ENCODE results near the gene SLC22A31.

GRCh38 chr16:89193576-89194293 is 6.6 kb downstream of the SLC22A31 start:
- no peak for TF ChIP-seq POLR2A (IDR thresholded peaks at IDR 0.05)
- TF ChIP-seq POLR2AphosphoS5 (IDR thresholded peaks at IDR 0.05), result no peak

Data from spleen (tissue), 3 donors.